ENCODE data around the gene AGAP1.

The AGAP1 gene

DNA sequence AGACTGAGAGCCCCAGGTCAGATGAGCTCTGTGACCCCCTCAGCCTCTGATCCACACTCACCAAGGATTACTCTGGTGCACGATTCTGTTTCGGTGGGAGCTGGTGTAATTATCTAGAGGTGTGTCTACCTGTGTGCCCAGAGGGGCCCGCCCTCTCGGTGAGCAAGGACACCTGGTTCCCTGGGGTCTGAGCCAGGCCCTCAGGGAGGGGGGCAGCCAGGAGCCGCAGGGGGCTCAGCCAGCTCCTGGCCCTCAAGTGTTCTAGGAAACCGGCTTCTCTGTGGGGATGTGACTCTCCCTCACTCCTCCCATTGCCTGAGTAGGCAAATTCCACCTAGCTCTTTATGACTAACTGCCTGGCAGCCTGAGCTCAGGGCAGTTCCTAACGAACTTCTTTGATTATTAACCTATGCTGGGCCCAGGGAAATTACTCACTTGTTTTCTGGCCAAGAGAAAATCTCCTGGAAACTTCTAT lies 17.4 kb downstream of the AGAP1 start:
- DNase-seq: peak; percentile 79

GRCh38 chr2:235511751-235512698 lies 18.2 kb downstream of the AGAP1 start:
- no peak for DNase-seq

DNA sequence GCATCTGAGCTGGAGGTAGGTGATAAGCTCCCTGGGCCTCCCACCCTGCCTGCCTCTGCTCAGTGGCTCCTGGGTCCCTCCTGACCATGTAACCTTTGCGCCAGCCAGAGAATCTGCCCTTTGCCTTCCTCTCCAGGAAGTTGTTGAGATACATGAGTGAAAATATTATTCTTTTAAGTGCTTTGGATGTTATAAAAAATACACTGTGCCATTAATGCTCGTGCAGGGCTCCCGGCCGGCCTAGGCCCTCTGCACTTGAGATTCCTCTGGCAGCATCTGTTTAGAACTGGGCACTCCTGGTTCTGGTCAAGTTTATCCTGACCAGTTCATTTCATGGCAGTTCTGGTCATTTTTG lies 18.8 kb downstream of the AGAP1 start:
- DNase-seq: no peak

DNA sequence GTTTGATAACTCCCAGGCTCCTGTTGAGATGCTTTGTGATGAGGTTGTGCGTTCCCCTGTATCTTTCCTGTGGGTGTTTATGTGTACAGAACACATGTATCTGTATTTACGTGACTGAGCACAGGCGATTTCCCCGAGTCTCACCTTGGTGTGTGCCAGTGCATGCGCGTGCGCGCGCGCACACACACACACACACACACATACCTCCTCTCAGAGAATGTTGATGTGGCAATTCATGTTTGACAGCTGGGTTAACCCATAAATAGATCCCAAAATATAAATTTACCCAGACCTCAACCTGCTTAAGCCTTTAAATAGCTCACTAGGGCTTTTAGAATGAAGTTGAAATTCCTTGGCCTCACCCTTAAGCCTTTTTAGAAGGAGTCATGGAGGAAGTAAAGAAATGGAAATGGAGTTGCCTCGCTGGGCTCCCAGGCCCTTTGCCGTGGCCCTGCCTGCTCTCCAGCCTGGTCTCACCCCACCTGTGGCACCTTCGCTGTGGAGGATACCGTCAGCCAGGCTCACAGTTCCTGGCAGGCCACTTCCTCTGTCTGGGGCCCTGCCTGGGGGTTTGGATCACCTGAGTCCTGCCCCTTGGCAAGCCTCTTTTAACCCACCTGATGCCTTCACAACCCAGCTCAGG lies 20.3 kb downstream of the AGAP1 start:
- DNase-seq: no peak

- no peak for DNase-seq
These were observed 21.0 kb downstream of the AGAP1 start for GRCh38 chr2:235514627-235515363.

- DNase-seq: no peak
These were observed 21.5 kb downstream of the AGAP1 start for GRCh38 chr2:235515364-235515742.

DNA sequence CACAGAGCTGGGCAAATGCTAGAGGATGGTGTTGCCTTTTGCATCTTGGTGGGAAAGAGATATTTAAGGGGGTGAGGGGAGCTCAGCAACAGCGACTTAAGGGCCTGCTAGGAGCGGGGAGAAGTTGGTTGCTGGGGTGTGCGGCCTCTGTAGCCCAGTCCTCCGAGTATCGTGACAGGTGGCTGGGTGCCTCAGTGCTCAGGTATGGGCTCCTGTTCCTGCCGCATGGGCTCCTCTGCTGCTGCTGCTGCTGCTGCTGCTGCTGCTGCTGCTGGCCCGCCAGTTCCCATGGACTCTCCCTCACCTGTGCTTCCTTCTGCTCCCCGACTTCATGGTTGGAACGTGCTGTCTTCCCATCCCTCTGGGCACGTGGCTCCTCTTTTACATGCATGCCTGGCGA lies 22.0 kb downstream of the AGAP1 start:
- no peak for DNase-seq

- no peak for DNase-seq
These were observed 22.4 kb downstream of the AGAP1 start for GRCh38 chr2:235516257-235516656.

DNA sequence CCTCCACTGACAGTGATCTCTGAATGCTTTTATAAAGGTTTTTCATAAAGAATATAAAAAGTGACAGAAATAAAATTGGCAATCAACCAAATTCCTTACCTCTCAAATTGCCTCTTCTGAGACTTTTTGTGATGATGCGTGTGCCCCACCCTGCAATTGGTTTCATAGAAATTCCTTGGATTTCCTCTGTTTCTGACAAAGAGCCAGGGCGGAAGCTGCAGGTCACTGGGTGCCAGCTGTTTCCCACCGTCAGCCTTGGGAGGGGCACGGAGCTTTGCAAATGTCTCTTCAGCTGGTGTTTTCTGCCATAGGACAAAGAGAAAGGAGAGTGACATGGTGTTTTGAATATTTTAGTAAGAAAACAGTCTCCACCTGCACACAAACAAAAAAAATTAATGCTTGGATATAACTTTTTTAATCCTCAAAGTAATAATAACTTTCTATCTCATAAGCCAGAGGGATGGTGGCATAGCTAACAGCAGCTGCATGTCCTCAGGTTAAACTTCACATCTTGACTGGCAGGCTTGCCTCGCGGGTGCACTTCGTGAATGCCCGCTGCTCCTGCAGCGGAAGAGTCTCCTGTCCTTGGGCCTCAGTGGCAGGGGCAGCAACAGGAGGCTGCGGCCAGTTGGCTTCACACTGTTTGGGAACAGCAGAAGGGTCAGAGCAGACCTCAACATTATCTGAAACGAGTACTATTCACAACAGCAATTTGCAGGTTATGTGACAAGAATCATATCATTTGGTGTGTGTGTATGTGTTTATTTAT lies 24.7 kb downstream of the AGAP1 start:
- peak; percentile 17 for DNase-seq

DNA sequence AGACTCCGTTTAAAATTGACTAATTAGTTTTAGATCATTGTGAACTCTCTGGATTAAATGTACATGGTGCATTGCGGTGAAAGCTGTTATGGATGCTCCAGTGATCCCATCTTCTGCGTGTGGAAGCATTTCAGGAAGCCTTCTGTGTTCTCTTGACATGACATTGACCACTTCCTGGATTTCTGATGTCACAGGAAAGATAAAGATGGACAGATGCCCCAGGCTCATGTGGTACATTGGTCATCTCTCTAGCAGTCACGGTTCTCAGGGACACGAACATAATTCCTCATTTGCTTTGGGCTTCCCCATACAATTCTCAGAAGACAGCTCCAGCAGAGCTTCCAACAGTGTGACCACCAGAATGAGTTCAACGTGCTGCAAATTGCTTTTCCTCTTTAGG lies 26.9 kb downstream of the AGAP1 start:
- no peak for DNase-seq

- DNase-seq: no peak
These were observed 28.0 kb downstream of the AGAP1 start for GRCh38 chr2:235521844-235522243.

DNA sequence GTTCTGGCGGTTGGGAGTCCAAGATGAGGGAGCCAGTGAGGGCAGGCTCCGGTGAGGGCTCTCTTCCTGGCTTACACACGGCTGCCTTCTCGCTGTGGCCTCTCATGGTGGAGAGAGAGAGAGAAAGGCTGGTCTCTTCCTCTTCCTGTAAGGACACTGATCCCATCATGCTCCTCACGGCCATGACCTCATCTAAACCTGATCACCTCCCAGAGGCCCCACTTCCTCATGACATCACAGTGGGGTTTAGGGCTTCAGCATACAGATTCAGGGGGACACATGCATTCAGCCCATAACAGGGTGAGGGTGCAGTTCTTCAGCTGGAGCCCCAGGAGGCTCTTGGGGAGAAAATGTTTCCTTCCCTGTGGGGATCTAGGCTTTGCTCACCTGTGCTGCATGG lies 29.2 kb downstream of the AGAP1 start:
- DNase-seq: no peak

- no peak for DNase-seq
These were observed 29.8 kb downstream of the AGAP1 start for GRCh38 chr2:235523486-235524150.

- no peak for DNase-seq
These were observed 32.3 kb downstream of the AGAP1 start for GRCh38 chr2:235526166-235526565.

- no peak for DNase-seq
These were observed 34.1 kb downstream of the AGAP1 start for GRCh38 chr2:235527806-235528469.

DNA sequence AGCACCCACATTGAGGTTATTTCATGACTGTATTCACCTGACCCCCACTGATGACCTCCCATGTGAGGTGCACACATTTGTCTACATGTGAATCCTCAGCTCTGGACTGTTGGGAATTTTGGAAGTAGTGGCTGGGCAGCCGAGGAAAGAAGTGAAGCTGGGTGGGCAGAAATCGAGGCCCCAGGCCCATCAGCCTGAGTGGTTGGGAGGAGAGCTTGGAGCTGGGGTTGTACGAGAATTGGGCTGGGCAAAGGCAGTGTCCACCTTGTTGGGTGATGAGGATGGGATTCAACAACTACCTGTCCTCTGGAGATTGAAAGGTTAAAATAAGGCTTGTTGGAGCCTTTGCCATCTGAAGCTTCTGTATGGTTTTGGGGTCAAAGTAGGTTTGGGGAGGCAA lies 35.8 kb downstream of the AGAP1 start:
- DNase-seq: no peak

- no peak for DNase-seq
These were observed 36.9 kb downstream of the AGAP1 start for GRCh38 chr2:235530735-235531134.

DNA sequence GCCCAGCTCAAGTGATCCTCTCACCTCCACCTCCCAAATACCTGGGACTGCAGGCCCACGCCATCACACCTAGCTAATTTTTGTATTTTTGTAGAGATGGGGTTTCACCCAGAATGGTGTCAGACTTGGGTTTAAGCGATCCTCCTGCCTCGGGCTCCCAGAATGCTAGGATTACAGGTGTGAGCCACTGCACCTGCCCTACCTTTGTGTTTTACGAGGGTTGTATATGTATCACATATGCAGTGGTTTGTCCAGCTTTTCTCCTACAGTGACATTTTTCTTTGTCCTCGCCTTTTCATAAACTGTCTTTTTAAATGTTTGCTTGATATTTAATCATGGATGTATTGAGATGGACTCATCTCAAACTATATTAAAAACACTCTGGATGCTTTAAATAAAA lies 38.5 kb downstream of the AGAP1 start:
- no peak for DNase-seq

DNA sequence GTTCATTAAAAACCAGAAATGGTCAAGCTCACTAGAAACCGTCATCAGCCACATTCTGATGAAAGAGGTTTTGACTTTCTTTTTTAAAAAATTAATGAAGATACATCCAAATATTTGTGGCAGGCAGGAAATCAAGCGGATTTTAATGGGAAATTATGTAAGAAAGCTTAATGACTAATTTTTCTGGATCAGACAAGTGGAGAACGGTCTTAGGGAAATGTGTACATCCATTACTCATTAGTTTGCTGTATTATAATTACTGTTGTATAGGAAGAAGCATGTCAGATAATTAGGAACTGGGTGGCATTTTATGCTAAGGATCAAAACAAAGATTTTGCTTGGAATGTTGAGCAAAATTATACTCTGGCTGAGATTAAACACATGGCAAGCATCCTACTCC lies 39.4 kb downstream of the AGAP1 start:
- DNase-seq: peak; percentile 8

DNA sequence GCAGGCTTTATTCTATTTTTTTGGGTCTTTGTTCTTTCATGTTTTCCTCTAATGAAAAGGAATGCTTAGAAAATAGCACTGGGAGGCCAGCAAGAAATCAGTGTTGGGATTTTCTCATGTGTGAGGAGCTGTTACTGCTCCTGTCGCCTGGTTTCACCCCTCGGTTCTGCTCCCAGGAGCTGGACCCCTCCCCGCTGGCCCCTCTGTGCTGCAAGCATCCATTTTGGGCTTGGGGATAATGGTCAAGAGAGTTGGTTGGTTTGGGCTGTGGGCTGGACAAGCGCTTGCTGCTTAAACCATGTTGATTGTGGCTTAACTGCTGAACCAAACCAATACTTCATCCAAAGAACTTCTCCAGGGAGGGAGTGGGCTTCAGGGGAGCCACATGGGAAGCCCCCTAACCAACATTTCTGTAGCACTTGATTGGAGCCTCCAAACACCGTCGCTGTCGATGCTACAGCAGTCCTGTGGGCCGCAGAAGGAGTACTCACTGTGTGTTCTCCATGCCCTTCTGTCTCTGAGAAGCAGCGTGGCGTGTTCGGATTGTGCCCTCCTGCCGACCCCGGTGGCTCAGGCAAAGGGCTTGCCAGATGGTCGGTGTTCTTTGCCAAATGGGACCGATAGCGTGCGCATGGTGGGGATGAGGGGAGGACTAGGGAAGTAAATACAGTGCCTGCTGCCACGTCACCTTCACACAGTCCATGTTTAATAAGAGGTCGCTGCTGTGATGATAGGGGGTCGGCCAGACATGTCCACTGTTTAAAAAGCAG lies 40.0 kb downstream of the AGAP1 start:
- DNase-seq: no peak

Measured in EL (cell line).